Endodermal cell (in vitro differentiated cells): ENCODE measurements around the gene DAGLA. TPM values are rescaled to one million over a fixed set of nuclear protein-coding genes. Genes with fewer than 3 reads are reported as not detected.

Experiments used
- DNase-seq: peaks from one replicate; pipeline ENCODE4 v3.0.0-alpha.2; 2017
- H3K27ac ChIP-seq: 2 replicates; pipeline ENCODE4 v1.5.1; 2013; ENCODE audit warnings: mild to moderate bottlenecking, low read depth, low read length, moderate library complexity
- H3K27me3 ChIP-seq: 2 replicates; pipeline ENCODE4 v1.6.1; 2013; ENCODE audit warnings: mild to moderate bottlenecking, low read length, moderate library complexity; ENCODE audit not compliant: insufficient read depth, control insufficient read depth, poor library complexity, severe bottlenecking
- H3K36me3 ChIP-seq: 2 replicates; pipeline ENCODE4 v1.7.0; 2013; ENCODE audit warnings: mild to moderate bottlenecking, low read length, moderate library complexity; ENCODE audit not compliant: control insufficient read depth, insufficient read depth
- H3K4me1 ChIP-seq: one replicate; pipeline ENCODE4 v1.7.0; 2013; ENCODE audit warnings: low read length; ENCODE audit not compliant: control insufficient read depth, insufficient read depth
- H3K4me3 ChIP-seq: 2 replicates; pipeline ENCODE4 v1.5.1; 2013; ENCODE audit warnings: mild to moderate bottlenecking, low read length, moderate library complexity
- H3K9ac ChIP-seq: 2 replicates; pipeline ENCODE4 v1.6.1; 2013; ENCODE audit warnings: mild to moderate bottlenecking, low read length, moderate library complexity; ENCODE audit not compliant: poor library complexity, severe bottlenecking; ENCODE audit errors: extremely low read depth
- H3K9me3 ChIP-seq: 2 replicates; pipeline ENCODE4 v1.6.1; 2013; ENCODE audit warnings: mild to moderate bottlenecking, low read length, moderate library complexity; ENCODE audit not compliant: control insufficient read depth
- H3K27ac Mint-ChIP-seq: 2 replicates; pipeline ENCODE4 v1.8.0; 2020; ENCODE audit warnings: mixed read lengths
- H3K27me3 Mint-ChIP-seq: 2 replicates; pipeline ENCODE4 v1.8.0; 2021; ENCODE audit warnings: mild to moderate bottlenecking, mixed read lengths; ENCODE audit not compliant: insufficient read depth
- H3K36me3 Mint-ChIP-seq: 2 replicates; pipeline ENCODE4 v1.8.0; 2020; ENCODE audit warnings: low read depth, mixed read lengths
- H3K4me1 Mint-ChIP-seq: 2 replicates; pipeline ENCODE4 v1.8.0; 2020; ENCODE audit warnings: mixed read lengths
- H3K4me3 Mint-ChIP-seq: 2 replicates; pipeline ENCODE4 v1.8.0; 2020; ENCODE audit warnings: mild to moderate bottlenecking, moderate library complexity, mixed read lengths
- H3K9me3 Mint-ChIP-seq: 2 replicates; pipeline ENCODE4 v1.8.0; 2020; ENCODE audit warnings: mild to moderate bottlenecking, mixed read lengths
- WGBS, 2 experiments: methylation state at CpG; one replicate each; pipeline versions ENCODE4 v1.1.5 to v1.1.7; 2013; ENCODE audit warnings: missing lambda C conversion rate in 2 of 2, mixed read lengths in 1 of 2; ENCODE audit not compliant: insufficient coverage in 1 of 2, insufficient read length in 1 of 2; 5-methylcytosine and 5-hydroxymethylcytosine counted together
- total RNA-seq, 2 donors: library from RNA; stranded (reverse); fragmentation: NEBNext Ultra II Directional in 1 of 2; extraction: Animal tissue kit (Norgen Biotek cat#: 25700) in 1 of 2; gene quantifications; 2 replicates in 1 of 2; 3 replicates in 1 of 2; pipeline ENCODE4 v1.2.1, GENCODE V29; 2021
- TF ChIP-seq, protein P1 (sequence below): fragments of 200-600 bp; sonication (generic); conservative IDR thresholded peaks from 2 replicates; pipeline ENCODE4 v1.5.0; 2021; ENCODE audit warnings: antibody characterized with exemption, mild to moderate bottlenecking

The DAGLA gene
- total RNA-seq, 2 donors from 2014 or later = 5.6 to 8.7 TPM

DNA sequence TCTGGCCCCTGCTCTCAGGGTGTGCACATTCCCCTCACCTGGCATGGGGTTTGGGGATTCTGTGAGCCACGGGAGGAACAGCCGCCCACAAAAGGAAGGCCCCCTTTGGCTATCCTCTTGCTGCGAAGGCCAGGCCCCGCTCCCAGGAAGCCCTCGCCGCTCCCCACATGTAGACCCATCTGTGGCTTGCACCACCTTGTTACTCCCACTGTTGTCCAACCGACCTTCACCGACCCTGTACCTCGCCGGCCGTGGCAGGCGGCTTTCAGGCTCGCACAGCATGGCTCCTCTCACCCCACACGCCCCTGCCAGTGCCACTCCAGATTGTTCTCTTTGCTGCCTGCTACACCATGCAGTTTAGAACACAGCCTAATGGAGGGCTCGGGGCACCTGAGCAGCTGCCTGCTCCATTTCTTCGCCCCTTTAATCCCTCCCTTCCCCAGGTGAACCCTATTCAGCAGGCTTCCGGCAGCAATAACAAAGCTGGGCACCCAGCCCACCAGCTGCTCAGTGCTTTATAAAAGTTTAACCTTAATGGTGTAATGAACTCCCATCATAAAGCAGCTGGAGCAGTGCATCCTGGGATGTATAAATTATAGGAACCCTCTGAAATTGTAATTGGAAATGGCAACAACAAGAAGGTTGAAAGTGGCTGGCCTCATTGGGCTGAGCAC, 10.7 kb downstream of the DAGLA start:
- Mint-ChIP-seq H3K4me3 (no peak overlapping the region), H3K27ac (no peak overlapping the region), H3K27me3 (no peaks in the 10 kb centered on the region), H3K9me3 (no peaks in the 10 kb centered on the region), H3K4me1 (peaks cover 23% of the 10 kb centered on the region), H3K36me3 (no peaks in the 10 kb centered on the region)
- no peak for DNase-seq
- no peaks in the 10 kb centered on the region for H3K36me3 ChIP-seq
- no peaks in the 10 kb centered on the region for H3K27me3 ChIP-seq
- no peak overlapping the region for H3K27ac ChIP-seq
- no peaks in the 10 kb centered on the region for H3K9me3 ChIP-seq
- WGBS, 2 experiments = 87 to 90% methylated on average over 13 to 17 of the region's 17 CpGs
- no peak overlapping the region for H3K9ac ChIP-seq
- peaks cover 5% of the 10 kb centered on the region for H3K4me1 ChIP-seq
- no peak overlapping the region for H3K4me3 ChIP-seq
- TF ChIP-seq, protein P1, sequence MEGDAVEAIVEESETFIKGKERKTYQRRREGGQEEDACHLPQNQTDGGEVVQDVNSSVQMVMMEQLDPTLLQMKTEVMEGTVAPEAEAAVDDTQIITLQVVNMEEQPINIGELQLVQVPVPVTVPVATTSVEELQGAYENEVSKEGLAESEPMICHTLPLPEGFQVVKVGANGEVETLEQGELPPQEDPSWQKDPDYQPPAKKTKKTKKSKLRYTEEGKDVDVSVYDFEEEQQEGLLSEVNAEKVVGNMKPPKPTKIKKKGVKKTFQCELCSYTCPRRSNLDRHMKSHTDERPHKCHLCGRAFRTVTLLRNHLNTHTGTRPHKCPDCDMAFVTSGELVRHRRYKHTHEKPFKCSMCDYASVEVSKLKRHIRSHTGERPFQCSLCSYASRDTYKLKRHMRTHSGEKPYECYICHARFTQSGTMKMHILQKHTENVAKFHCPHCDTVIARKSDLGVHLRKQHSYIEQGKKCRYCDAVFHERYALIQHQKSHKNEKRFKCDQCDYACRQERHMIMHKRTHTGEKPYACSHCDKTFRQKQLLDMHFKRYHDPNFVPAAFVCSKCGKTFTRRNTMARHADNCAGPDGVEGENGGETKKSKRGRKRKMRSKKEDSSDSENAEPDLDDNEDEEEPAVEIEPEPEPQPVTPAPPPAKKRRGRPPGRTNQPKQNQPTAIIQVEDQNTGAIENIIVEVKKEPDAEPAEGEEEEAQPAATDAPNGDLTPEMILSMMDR = no peak

DNA sequence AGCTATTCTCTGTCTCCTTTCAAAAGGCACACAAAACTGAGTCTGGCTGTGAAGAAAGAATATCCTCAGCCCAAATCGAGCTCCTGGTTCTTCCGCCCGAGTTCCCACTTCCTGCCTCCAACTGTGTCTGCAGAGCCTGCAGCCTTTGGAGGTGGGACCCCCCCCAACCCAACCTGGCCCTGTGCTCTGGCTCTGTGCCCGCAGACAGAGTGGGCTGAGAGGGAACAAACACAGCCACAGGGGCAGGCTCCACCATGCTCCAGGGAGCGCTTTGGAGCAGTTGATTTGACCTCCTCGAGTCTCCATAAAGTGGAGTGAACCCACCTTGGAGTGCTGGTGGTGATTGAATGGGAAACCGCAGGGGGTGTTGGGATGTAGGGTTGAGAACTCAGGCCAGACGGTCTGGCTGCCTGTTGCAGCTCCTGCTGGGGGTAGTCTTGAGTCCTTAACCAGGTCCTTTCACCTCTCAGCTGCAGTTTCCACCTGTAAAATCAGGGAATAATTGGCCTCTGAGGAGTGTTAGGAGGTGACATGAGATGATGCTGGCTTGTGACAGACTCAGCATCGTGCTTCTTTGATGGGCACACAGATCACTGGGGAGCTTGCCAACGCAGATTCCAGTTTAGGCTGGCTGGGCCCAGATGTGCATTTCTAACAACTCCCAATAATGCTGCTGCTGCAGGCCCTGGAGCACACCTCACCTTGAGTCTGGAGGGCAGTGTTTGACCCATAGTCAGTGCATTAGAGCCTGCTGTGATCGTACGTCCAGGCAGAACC, 11.4 kb downstream of the DAGLA start:
- Mint-ChIP-seq H3K4me1 (peaks cover 25% of the 10 kb centered on the region), H3K9me3 (no peaks in the 10 kb centered on the region), H3K27ac (no peak overlapping the region), H3K4me3 (no peak overlapping the region), H3K36me3 (no peaks in the 10 kb centered on the region), H3K27me3 (no peaks in the 10 kb centered on the region)
- Histone ChIP-seq H3K27ac (no peak overlapping the region), H3K27me3 (no peaks in the 10 kb centered on the region), H3K9ac (no peak overlapping the region), H3K4me1 (peaks cover 5% of the 10 kb centered on the region), H3K4me3 (no peak overlapping the region), H3K9me3 (no peaks in the 10 kb centered on the region), H3K36me3 (no peaks in the 10 kb centered on the region)
- TF ChIP-seq, protein P1 = no peak
- 60 to 80% methylated on average over 9 to 12 of the region's 12 CpGs for WGBS, 2 experiments
- peak; percentile 67 for DNase-seq

DNA sequence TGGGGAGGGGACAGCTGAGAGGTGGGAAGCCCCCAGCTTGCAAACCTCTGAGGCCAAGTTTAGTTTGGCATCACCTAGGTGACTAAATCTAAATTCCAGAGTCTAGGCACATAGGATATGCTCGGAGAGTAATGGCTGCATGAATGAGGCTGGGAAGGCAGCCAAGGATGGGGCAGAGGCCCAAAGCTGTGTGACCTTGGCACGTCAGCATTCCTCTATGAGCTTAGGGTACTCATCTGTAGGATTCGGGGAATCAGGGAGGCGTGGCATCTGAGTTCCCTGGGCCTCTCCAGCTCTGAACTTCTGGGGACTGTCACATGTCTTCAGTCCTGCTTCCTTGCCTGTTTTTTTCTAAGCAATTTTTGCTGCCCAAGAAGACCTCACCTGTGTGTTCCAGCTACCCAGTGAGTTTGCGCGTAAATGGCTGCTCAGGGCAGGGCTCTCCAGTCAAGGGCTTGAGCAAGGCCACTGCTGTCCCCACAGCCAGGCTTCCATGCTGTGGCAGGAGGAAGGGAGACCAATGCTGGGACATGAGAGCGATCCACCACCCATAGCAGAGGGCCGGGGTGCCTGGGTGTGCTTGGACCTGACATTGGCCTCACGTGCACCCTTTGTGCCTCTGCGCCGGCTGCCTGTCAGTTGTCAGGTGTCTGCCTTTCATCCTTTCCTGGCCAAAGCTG, 13.9 kb downstream of the DAGLA start:
- Histone ChIP-seq H3K9ac (no peak overlapping the region), H3K27me3 (no peaks in the 10 kb centered on the region), H3K27ac (no peak overlapping the region), H3K9me3 (no peaks in the 10 kb centered on the region), H3K36me3 (no peaks in the 10 kb centered on the region), H3K4me1 (peaks cover 5% of the 10 kb centered on the region), H3K4me3 (no peak overlapping the region)
- no peaks in the 10 kb centered on the region for H3K9me3 Mint-ChIP-seq
- TF ChIP-seq, protein P1 = no peak
- no peaks in the 10 kb centered on the region for H3K27me3 Mint-ChIP-seq
- 90 to 92% methylated on average over 7 to 11 of the region's 11 CpGs for WGBS, 2 experiments
- H3K4me1 Mint-ChIP-seq = peaks cover 36% of the 10 kb centered on the region
- H3K36me3 Mint-ChIP-seq = no peaks in the 10 kb centered on the region
- no peak overlapping the region for H3K27ac Mint-ChIP-seq
- no peak for DNase-seq
- H3K4me3 Mint-ChIP-seq = no peak overlapping the region
